Naive thymus-derived CD4-positive, alpha-beta T cell (primary cell): ENCODE measurements around the gene CWC22. TPM values are rescaled to one million over a fixed set of nuclear protein-coding genes. Genes with fewer than 3 reads are reported as not detected.
A peak's percentile ranks its signal among the peaks of the same experiment; 100 is the strongest.
"Not testable (repeated sequence)": the region's sequence is repeated elsewhere in the genome, so short reads cannot be mapped to it uniquely, and the experiment has no call there.

ENCODE experiments used
- ATAC-seq: fragments of 150-1000 bp; cut with Tn5 transposase; 2 replicates; pipeline ENCODE4 v1.10.0; 2021; ENCODE audit warnings: mild to moderate bottlenecking, moderate library complexity
- CTCF ChIA-PET: fragments of 350-600 bp; sonication (Branson Sonifier 250); formaldehyde crosslinking; loops from one replicate; lab custom pipeline; 2021; ENCODE audit warnings: antibody characterized with exemption; lab: Charles Lee
- POLR2A ChIA-PET: fragments of 350-600 bp; sonication (Branson Sonifier 250); formaldehyde crosslinking; loops from one replicate; lab custom pipeline; 2021; ENCODE audit warnings: antibody characterized with exemption, inconsistent platforms; lab: Charles Lee
- DNase-seq, 9 donors: peaks; one replicate each; pipeline versions ENCODE4 v3.0.0 to v3.0.0-alpha.2; 2020 to 2022; ENCODE audit warnings: mixed read lengths in 1 of 9
- H3K27ac ChIP-seq: one replicate; pipeline ENCODE4 v1.7.0; 2013; ENCODE audit warnings: mild to moderate bottlenecking, low read depth, low read length, moderate library complexity
- H3K27me3 ChIP-seq, 2 donors: one replicate each; pipeline ENCODE4 v1.7.0; 2013; ENCODE audit warnings: low read length in 2 of 2, mild to moderate bottlenecking in 2 of 2, moderate library complexity in 2 of 2; ENCODE audit not compliant: control insufficient read depth in 2 of 2, insufficient read depth in 2 of 2
- H3K36me3 ChIP-seq, 3 experiments: 1 replicate in 2 of 3; 2 replicates in 1 of 3; pipeline ENCODE4 v1.7.0; 2013; ENCODE audit warnings: low read length in 3 of 3, mild to moderate bottlenecking in 3 of 3, moderate library complexity in 1 of 3; ENCODE audit not compliant: insufficient read depth in 3 of 3, control insufficient read depth in 2 of 3
- H3K4me1 ChIP-seq, 2 donors: one replicate each; pipeline ENCODE4 v1.7.0; 2013; ENCODE audit warnings: low read length in 2 of 2, mild to moderate bottlenecking in 2 of 2, moderate library complexity in 1 of 2; ENCODE audit not compliant: control insufficient read depth in 2 of 2, insufficient read depth in 2 of 2
- H3K4me3 ChIP-seq: 2 replicates; pipeline ENCODE4 v1.7.0; 2013; ENCODE audit warnings: mild to moderate bottlenecking, low read length
- H3K9me3 ChIP-seq, 3 experiments: 1 replicate in 2 of 3; 2 replicates in 1 of 3; pipeline ENCODE4 v1.7.0; 2013; ENCODE audit warnings: low read length in 3 of 3; ENCODE audit not compliant: control insufficient read depth in 2 of 3
- H3K27ac Mint-ChIP-seq, 9 donors: one replicate each; pipeline ENCODE4 v1.8.0; 2020 to 2022; ENCODE audit warnings: mixed read lengths in 9 of 9, mild to moderate bottlenecking in 8 of 9, moderate library complexity in 5 of 9, inconsistent platforms in 2 of 9
- H3K27me3 Mint-ChIP-seq, 5 donors: one replicate each; pipeline ENCODE4 v1.8.0; 2021 to 2022; ENCODE audit warnings: mixed read lengths in 5 of 5, mild to moderate bottlenecking in 1 of 5
- H3K36me3 Mint-ChIP-seq, 5 donors: one replicate each; pipeline ENCODE4 v1.8.0; 2020 to 2022; ENCODE audit warnings: mixed read lengths in 5 of 5, mild to moderate bottlenecking in 3 of 5, inconsistent platforms in 1 of 5
- H3K4me1 Mint-ChIP-seq, 7 donors: one replicate each; pipeline ENCODE4 v1.8.0; 2020 to 2022; ENCODE audit warnings: mixed read lengths in 7 of 7, mild to moderate bottlenecking in 3 of 7, inconsistent platforms in 1 of 7
- H3K4me3 Mint-ChIP-seq, 10 donors: one replicate each; pipeline ENCODE4 v1.8.0; 2020 to 2022; ENCODE audit warnings: mild to moderate bottlenecking in 10 of 10, mixed read lengths in 10 of 10, moderate library complexity in 6 of 10, inconsistent platforms in 2 of 10
- H3K9me3 Mint-ChIP-seq, 11 donors: one replicate each; pipeline ENCODE4 v1.8.0; 2020 to 2022; ENCODE audit warnings: mixed read lengths in 11 of 11, mild to moderate bottlenecking in 4 of 11, inconsistent platforms in 1 of 11, moderate library complexity in 1 of 11
- intact Hi-C, 2 donors: fragments of 100-400 bp; cut with micrococcal nuclease; formaldehyde crosslinking; loops; one replicate each; pipeline ENCODE4 v1.15.1; 2023
- polyA plus RNA-seq, 2 donors: library from polyadenylated mRNA; unstranded; fragments of 300-500 nt; fragmentation: Illumina TruSeq; gene quantifications; one replicate each; pipeline ENCODE4 v1.2.3, GENCODE V29; 2021
- total RNA-seq, 6 experiments: library from RNA in 5 of 6; stranded (reverse) in 5 of 6; gene quantifications; 1 replicate in 5 of 6; 2 replicates in 1 of 6; pipeline ENCODE4 v1.2.3 and lab custom pipeline; 2021 to 2026

Gene CWC22
- total and polyA plus RNA-seq, 7 experiments from 2014 or later, result 14.4 to 42.6 (median 30.2) TPM

DNA sequence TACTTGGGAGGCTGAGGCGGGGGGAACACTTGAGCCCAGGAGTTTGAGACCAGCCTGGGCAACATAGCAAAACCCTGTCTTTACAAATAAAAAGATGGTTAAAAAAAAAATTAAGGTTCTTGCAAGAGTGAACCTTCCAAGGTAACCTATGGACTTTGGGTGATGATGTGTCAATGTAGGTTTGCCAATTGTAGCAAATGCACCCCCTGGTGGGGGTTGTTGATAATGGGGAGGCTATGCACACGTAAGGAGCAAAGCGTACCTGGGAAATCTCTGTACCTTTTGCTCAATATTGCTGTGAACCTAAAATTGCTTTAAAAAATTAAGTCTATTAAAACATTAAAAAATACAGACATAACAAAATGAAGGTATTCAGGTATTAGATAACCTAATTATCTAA lies 70.4 kb downstream of the CWC22 start:
- H3K36me3 ChIP-seq, result peaks cover 0 to 18% (median 0%) of the 10 kb centered on the region in 3 experiments
- POLR2A ChIA-PET, result no interaction called here
- peaks cover 2 to 63% (median 45%) of the 10 kb centered on the region in 5 donors for H3K36me3 Mint-ChIP-seq

DNA sequence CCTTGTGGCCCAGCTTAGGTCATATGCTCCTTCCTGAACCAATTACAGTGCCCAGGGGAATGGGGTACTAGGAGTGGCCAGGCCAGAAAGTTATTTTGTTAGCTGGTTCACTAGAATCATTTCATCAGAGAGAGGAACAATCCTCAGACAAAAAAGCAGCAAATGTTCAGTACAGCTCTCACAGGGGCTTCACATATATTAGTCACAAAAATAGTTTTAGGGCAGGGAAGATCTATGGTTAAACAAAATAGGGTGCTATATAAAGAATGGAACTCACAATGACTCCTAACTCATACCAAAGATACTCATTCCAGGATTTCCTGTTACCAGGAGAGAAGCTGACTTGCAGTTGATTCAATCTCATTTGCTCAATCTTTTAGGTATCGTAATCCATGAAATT lies 71.0 kb downstream of the CWC22 start:
- ATAC-seq (no peak), DNase-seq (no peak)
- Histone ChIP-seq H3K9me3 (no peaks in the 10 kb centered on the region), H3K4me1 (no peaks in the 10 kb centered on the region), H3K4me3 (no peak overlapping the region), H3K27ac (no peak overlapping the region), H3K36me3 (peaks cover 0 to 18% (median 0%) of the 10 kb centered on the region in 3 experiments), H3K27me3 (no peaks in the 10 kb centered on the region)
- Mint-ChIP-seq H3K9me3 (peaks cover 0 to 10% (median 3%) of the 10 kb centered on the region in 11 donors), H3K36me3 (peaks cover 2 to 64% (median 50%) of the 10 kb centered on the region in 5 donors), H3K4me3 (no peak overlapping the region), H3K27me3 (no peaks in the 10 kb centered on the region), H3K27ac (no peak overlapping the region), H3K4me1 (no peaks in the 10 kb centered on the region)
- POLR2A ChIA-PET, result no interaction called here
- intact Hi-C loops, result loop anchor here in 1 of 2 donors (5.0 kb wide), 1 partner anchor 719 kb away; no protein-coding TSS in a partner anchor
- CTCF ChIA-PET, result no interaction called here

More for the DNA sequence above, 70.4 kb downstream of the CWC22 start:
- DNase-seq, result peak in 2 of 9 donors; percentile 5 to 22
- Mint-ChIP-seq H3K4me1 (no peaks in the 10 kb centered on the region), H3K4me3 (no peak overlapping the region), H3K9me3 (peaks cover 0 to 5% (median 0%) of the 10 kb centered on the region in 11 donors), H3K27me3 (no peaks in the 10 kb centered on the region), H3K27ac (no peak overlapping the region)
- Histone ChIP-seq H3K27ac (no peak overlapping the region), H3K9me3 (no peaks in the 10 kb centered on the region), H3K27me3 (no peaks in the 10 kb centered on the region), H3K4me3 (no peak overlapping the region), H3K4me1 (no peaks in the 10 kb centered on the region)
- intact Hi-C loops, result loop anchor here in 1 of 2 donors (5.0 kb wide), 1 partner anchor 719 kb away; no protein-coding TSS in a partner anchor
- CTCF ChIA-PET, result no interaction called here
- ATAC-seq, result no peak

DNA sequence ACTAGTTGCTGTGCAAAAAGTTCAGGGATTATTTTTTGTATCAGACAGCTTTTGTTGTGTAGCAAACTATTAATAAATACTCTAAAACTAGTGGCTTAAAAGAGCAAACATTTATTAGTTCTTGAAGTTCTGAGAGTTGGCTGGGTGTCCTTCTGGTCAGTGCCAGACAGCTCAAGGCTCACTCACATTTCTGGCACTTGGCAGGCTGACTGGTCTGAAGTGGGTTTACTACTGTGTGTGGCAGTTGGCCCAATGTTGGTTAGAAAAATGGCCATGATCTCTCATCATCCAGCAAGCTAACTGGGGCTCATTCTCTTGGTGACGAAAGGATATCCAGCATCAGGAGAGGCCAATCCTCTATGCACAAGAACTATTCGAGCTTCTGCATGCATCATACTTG lies 74.3 kb downstream of the CWC22 start:
- no peak overlapping the region for H3K27ac Mint-ChIP-seq
- POLR2A ChIA-PET, result no interaction called here
- no peaks in the 10 kb centered on the region for H3K9me3 ChIP-seq
- H3K4me3 Mint-ChIP-seq, result no peak overlapping the region
- CTCF ChIA-PET, result no interaction called here
- H3K36me3 Mint-ChIP-seq, result peaks cover 2 to 80% (median 65%) of the 10 kb centered on the region in 5 donors
- no peak for ATAC-seq
- H3K9me3 Mint-ChIP-seq, result peaks cover 0 to 42% (median 21%) of the 10 kb centered on the region in 11 donors
- H3K4me1 Mint-ChIP-seq, result no peaks in the 10 kb centered on the region
- no peak overlapping the region for H3K27ac ChIP-seq
- no peaks in the 10 kb centered on the region for H3K4me1 ChIP-seq
- H3K36me3 ChIP-seq, result peaks cover 0 to 18% (median 0%) of the 10 kb centered on the region in 3 experiments
- intact Hi-C loops, result no loop called here
- no peak overlapping the region for H3K4me3 ChIP-seq
- H3K27me3 Mint-ChIP-seq, result no peaks in the 10 kb centered on the region
- no peaks in the 10 kb centered on the region for H3K27me3 ChIP-seq
- no peak for DNase-seq

DNA sequence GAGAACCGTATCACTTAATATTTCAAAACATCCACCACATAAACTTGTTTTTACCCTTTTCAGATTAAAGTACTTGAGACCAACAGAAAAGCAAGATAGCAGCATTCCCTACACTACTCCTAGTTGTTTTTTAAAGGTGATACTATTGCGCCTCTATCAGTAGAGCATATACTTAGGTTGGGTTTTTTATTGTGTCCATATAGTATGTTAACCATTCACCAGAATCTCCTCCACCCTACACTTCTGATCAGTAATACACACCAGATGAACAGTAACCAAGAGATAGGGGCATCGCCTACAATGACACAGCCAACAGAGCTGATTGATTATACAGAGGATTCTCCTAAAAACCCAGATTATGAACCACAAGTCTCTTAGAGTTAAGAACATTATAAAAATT lies 75.6 kb downstream of the CWC22 start:
- Histone ChIP-seq H3K27ac (no peak overlapping the region), H3K36me3 (peaks cover 0 to 18% (median 0%) of the 10 kb centered on the region in 3 experiments), H3K9me3 (peaks cover 0 to 7% (median 0%) of the 10 kb centered on the region in 3 experiments), H3K4me3 (no peak overlapping the region), H3K27me3 (no peaks in the 10 kb centered on the region), H3K4me1 (no peaks in the 10 kb centered on the region)
- Mint-ChIP-seq H3K4me1 (no peaks in the 10 kb centered on the region), H3K36me3 (peaks cover 2 to 83% (median 77%) of the 10 kb centered on the region in 5 donors), H3K4me3 (no peak overlapping the region), H3K9me3 (peaks cover 7 to 55% (median 32%) of the 10 kb centered on the region in 11 donors), H3K27ac (no peak overlapping the region), H3K27me3 (no peaks in the 10 kb centered on the region)
- DNase-seq (no peak), ATAC-seq (no peak)
- intact Hi-C loops, result no loop called here
- POLR2A ChIA-PET, result no interaction called here
- CTCF ChIA-PET, result no interaction called here

DNA sequence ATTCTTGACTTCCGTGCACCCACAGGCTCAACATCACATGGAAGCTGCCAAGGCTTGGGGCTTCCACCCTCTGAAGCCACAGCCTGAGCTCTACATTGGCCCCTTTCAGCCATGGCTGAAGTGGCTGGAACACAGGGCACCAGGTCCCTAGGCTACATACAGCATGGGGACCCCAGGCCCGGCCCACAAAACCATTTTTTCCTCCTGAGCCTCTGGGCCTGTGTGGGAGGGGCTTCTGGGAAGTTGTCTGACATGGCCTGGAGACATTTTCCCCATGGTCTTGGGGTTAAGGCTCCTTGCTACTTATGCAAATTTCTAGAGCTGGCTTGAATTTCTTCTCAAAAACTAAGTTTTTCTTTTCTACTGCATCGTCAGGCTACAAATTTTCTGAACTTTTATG lies 77.1 kb downstream of the CWC22 start:
- intact Hi-C loops, H3K4me1 ChIP-seq, H3K4me1 Mint-ChIP-seq, H3K27me3 ChIP-seq, ATAC-seq, H3K27ac ChIP-seq, DNase-seq, H3K27me3 Mint-ChIP-seq, H3K9me3 ChIP-seq, POLR2A ChIA-PET, H3K4me3 ChIP-seq, H3K4me3 Mint-ChIP-seq, H3K27ac Mint-ChIP-seq, CTCF ChIA-PET: not testable (repeated sequence)
- Mint-ChIP-seq H3K36me3 (peaks cover 2 to 79% (median 73%) of the 10 kb centered on the region in 5 donors), H3K9me3 (peaks cover 7 to 67% (median 32%) of the 10 kb centered on the region in 11 donors)
- peaks cover 0 to 13% (median 0%) of the 10 kb centered on the region in 3 experiments for H3K36me3 ChIP-seq

DNA sequence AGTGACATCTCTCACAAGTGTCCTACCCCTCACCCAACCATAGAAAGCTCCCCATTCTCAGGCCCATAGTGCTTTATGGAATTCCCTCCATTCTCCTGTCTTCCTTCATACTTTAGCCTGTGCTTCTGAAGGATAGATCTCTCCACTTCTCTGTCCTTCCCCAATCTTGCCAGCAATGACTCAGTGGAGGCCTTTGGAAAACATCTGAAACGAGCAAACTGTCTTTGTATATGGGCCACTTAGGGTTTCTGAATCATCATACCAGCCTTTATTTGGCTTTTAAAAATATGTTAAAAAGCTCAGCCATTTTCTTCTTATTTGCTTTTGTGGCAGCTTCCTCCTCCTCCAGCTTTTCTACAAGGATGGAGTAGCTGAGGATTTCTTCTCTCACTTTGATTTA lies 80.1 kb downstream of the CWC22 start:
- CTCF ChIA-PET, result no interaction called here
- H3K9me3 Mint-ChIP-seq, result peaks cover 7 to 68% (median 32%) of the 10 kb centered on the region in 11 donors
- Histone ChIP-seq H3K27ac (no peak overlapping the region), H3K36me3 (no peaks in the 10 kb centered on the region), H3K9me3 (peaks cover 0 to 8% (median 0%) of the 10 kb centered on the region in 3 experiments), H3K4me1 (no peaks in the 10 kb centered on the region), H3K27me3 (no peaks in the 10 kb centered on the region), H3K4me3 (no peak overlapping the region)
- no peak overlapping the region for H3K4me3 Mint-ChIP-seq
- H3K36me3 Mint-ChIP-seq, result peaks cover 0 to 56% (median 49%) of the 10 kb centered on the region in 5 donors
- POLR2A ChIA-PET, result no interaction called here
- H3K27ac Mint-ChIP-seq, result no peak overlapping the region
- intact Hi-C loops, result no loop called here
- no peaks in the 10 kb centered on the region for H3K4me1 Mint-ChIP-seq
- ATAC-seq (no peak), DNase-seq (no peak)
- H3K27me3 Mint-ChIP-seq, result no peaks in the 10 kb centered on the region

DNA sequence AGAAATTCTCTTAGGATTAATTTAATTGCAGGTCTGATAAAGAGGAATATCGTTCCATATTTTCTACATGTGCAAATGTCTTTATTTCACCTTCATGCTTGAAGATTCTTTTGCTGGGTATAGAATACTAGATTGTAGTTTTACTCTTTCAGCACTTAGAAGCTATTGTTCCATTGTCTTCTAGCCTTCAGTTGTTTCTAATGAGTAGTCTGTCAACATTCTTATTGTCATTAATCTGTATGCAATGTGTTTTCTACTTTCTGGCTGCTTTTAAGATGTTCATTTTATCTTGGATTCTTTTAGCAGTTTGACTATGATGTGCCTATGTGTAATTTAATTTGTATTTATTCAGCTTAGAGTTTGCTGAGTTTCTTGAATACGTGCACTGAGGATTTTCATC lies 81.4 kb downstream of the CWC22 start:
- peaks cover 0 to 8% (median 0%) of the 10 kb centered on the region in 3 experiments for H3K9me3 ChIP-seq
- intact Hi-C loops, result no loop called here
- no peak overlapping the region for H3K4me3 ChIP-seq
- no peak for ATAC-seq
- CTCF ChIA-PET, result no interaction called here
- no peak overlapping the region for H3K27ac Mint-ChIP-seq
- H3K36me3 Mint-ChIP-seq, result peaks cover 0 to 42% (median 38%) of the 10 kb centered on the region in 5 donors
- H3K27me3 Mint-ChIP-seq, result no peaks in the 10 kb centered on the region
- no peaks in the 10 kb centered on the region for H3K27me3 ChIP-seq
- H3K4me1 ChIP-seq, result no peaks in the 10 kb centered on the region
- no peaks in the 10 kb centered on the region for H3K36me3 ChIP-seq
- no peaks in the 10 kb centered on the region for H3K4me1 Mint-ChIP-seq
- no peak for DNase-seq
- H3K9me3 Mint-ChIP-seq, result peaks cover 7 to 55% (median 30%) of the 10 kb centered on the region in 11 donors
- no peak overlapping the region for H3K27ac ChIP-seq
- H3K4me3 Mint-ChIP-seq, result no peak overlapping the region
- POLR2A ChIA-PET, result interaction anchor here (0.5 kb wide), 1 partner anchor 1731 kb away, joined by 3 read pairs; the partner anchor contains the start of gene CERKL
